NCI-H1105 (cell line): Measurements from ENCODE around the gene SLC34A1.
A peak's percentile ranks its signal among the peaks of the same experiment; 100 is the strongest.
"Not testable (repeated sequence)": the region's sequence is repeated elsewhere in the genome, so short reads cannot be mapped to it uniquely, and the experiment has no call there.

Experiments
- DNase-seq: peaks from one replicate; lab custom pipeline; 2025; lab: John Stamatoyannopoulos, UW

The SLC34A1 gene

GRCh38 chr5:177355162-177355867 lies 28.9 kb upstream of the SLC34A1 start:
- no peak for DNase-seq

GRCh38 chr5:177355868-177356168 lies 28.4 kb upstream of the SLC34A1 start:
- DNase-seq: no peak

GRCh38 chr5:177356746-177357145 lies 27.5 kb upstream of the SLC34A1 start:
- no peak for DNase-seq

GRCh38 chr5:177357146-177357458 lies 27.1 kb upstream of the SLC34A1 start:
- no peak for DNase-seq

GRCh38 chr5:177357459-177358351 lies 26.5 kb upstream of the SLC34A1 start, which contains the start of gene RGS14:
Gene RGS14, plus strand, starts transcription at chr5:177357924. Its CDS starts 101 bp downstream, at chr5:177358025.
- DNase-seq: no peak

- DNase-seq: no peak
Observed at GRCh38 chr5:177358370-177358819, 25.8 kb upstream of the SLC34A1 start.

- no peak for DNase-seq
Observed at GRCh38 chr5:177359451-177359851, 24.8 kb upstream of the SLC34A1 start.

GRCh38 chr5:177359860-177360259 lies 24.4 kb upstream of the SLC34A1 start:
- DNase-seq: no peak

GRCh38 chr5:177360740-177361139 lies 23.5 kb upstream of the SLC34A1 start:
- DNase-seq: not testable (repeated sequence)

GRCh38 chr5:177361418-177362291 lies 22.6 kb upstream of the SLC34A1 start:
- no peak for DNase-seq

- DNase-seq: no peak
Observed at GRCh38 chr5:177362292-177362609, 22.0 kb upstream of the SLC34A1 start.

- peak; percentile 44 for DNase-seq
Observed at GRCh38 chr5:177362610-177363507, 21.4 kb upstream of the SLC34A1 start.

GRCh38 chr5:177363565-177363964 lies 20.7 kb upstream of the SLC34A1 start:
- DNase-seq: no peak

GRCh38 chr5:177364159-177364962 lies 19.9 kb upstream of the SLC34A1 start:
- DNase-seq: no peak

- DNase-seq: no peak
Observed at GRCh38 chr5:177365845-177366527, 18.2 kb upstream of the SLC34A1 start.

GRCh38 chr5:177366528-177367322 lies 17.5 kb upstream of the SLC34A1 start:
- no peak for DNase-seq

GRCh38 chr5:177367323-177367848 lies 16.8 kb upstream of the SLC34A1 start:
- DNase-seq: no peak

- no peak for DNase-seq
Observed at GRCh38 chr5:177367981-177368868, 16.0 kb upstream of the SLC34A1 start.
